AG04449 (cell line): ENCODE data around the gene TSBP1.
A peak's percentile ranks its signal among the peaks of the same experiment; 100 is the strongest.

Experiments
- CTCF ChIA-PET: fragments of 350-600 bp; formaldehyde crosslinking; extraction: SDS; loops from one replicate; lab custom pipeline; 2021; ENCODE audit warnings: antibody characterized with exemption; lab: Yijun Ruan, JAX
- POLR2A ChIA-PET: fragments of 400-600, 350-600 bp; formaldehyde crosslinking; extraction: SDS; loops from one replicate; lab custom pipeline; 2020; ENCODE audit warnings: antibody characterized with exemption, inconsistent platforms; lab: Yijun Ruan, JAX
- DNase-seq: peaks from one replicate; pipeline ENCODE4 v3.0.0-alpha.2; 2010; ENCODE audit warnings: low read depth, low spot score
- H3K4me3 ChIP-seq: 2 replicates; pipeline ENCODE4 v1.5.1; 2011; ENCODE audit warnings: low read depth, mild to moderate bottlenecking, control low read depth, low read length
- TF ChIP-seq, protein P1 (sequence below): IDR thresholded peaks from one replicate; pipeline ENCODE4 v1.5.1; 2011; ENCODE audit warnings: mild to moderate bottlenecking, moderate library complexity, low read length, control low read depth, inconsistent platforms; ENCODE audit not compliant: insufficient read depth; ENCODE audit errors: missing control alignments

TSBP1 gene

GRCh38 chr6:32255199-32256153 is 116.2 kb downstream of the TSBP1 start:
- CTCF ChIA-PET: interaction anchor here (0.6 to 3.7 kb wide), 16 partner anchors 11 to 1187 kb away, joined by 3 to 60 read pairs (median 3); partner anchors contain the start of gene TAP2
- peak; percentile 59 for DNase-seq
- TF ChIP-seq, protein P1, sequence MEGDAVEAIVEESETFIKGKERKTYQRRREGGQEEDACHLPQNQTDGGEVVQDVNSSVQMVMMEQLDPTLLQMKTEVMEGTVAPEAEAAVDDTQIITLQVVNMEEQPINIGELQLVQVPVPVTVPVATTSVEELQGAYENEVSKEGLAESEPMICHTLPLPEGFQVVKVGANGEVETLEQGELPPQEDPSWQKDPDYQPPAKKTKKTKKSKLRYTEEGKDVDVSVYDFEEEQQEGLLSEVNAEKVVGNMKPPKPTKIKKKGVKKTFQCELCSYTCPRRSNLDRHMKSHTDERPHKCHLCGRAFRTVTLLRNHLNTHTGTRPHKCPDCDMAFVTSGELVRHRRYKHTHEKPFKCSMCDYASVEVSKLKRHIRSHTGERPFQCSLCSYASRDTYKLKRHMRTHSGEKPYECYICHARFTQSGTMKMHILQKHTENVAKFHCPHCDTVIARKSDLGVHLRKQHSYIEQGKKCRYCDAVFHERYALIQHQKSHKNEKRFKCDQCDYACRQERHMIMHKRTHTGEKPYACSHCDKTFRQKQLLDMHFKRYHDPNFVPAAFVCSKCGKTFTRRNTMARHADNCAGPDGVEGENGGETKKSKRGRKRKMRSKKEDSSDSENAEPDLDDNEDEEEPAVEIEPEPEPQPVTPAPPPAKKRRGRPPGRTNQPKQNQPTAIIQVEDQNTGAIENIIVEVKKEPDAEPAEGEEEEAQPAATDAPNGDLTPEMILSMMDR: peak; percentile 89
- POLR2A ChIA-PET: interaction anchor here (1.3 kb wide), 1 partner anchor 60 kb away, joined by 4 read pairs; no protein-coding TSS in a partner anchor
- H3K4me3 ChIP-seq: peak overlapping the region; percentile 53

DNA sequence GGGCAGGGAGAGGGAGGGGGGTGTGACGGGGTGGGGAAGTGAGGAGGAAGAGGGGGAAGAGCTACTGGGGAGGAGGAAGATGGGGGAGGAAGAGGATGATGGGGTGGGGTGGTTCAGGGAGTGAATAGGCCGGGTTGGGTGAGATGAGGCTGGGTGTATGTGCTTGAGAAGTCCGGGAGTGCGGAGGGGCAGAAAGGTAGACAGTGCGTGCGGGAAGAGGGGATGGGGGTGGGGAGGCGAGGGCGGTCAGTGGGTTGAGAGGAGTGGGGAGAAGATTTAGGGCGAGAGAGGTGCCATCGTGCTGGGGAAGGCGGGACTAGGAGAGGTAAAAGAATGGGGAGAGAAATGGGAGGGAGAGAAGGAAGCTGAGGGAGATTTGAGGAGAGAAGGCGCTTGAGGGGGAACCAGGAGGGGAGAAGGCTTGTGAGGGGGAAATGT is 116.9 kb downstream of the TSBP1 start:
- CTCF ChIA-PET: interaction anchor here (0.8 to 3.7 kb wide), 15 partner anchors 10 to 591 kb away, joined by 3 to 60 read pairs (median 3); partner anchors contain the start of gene TAP2

DNA sequence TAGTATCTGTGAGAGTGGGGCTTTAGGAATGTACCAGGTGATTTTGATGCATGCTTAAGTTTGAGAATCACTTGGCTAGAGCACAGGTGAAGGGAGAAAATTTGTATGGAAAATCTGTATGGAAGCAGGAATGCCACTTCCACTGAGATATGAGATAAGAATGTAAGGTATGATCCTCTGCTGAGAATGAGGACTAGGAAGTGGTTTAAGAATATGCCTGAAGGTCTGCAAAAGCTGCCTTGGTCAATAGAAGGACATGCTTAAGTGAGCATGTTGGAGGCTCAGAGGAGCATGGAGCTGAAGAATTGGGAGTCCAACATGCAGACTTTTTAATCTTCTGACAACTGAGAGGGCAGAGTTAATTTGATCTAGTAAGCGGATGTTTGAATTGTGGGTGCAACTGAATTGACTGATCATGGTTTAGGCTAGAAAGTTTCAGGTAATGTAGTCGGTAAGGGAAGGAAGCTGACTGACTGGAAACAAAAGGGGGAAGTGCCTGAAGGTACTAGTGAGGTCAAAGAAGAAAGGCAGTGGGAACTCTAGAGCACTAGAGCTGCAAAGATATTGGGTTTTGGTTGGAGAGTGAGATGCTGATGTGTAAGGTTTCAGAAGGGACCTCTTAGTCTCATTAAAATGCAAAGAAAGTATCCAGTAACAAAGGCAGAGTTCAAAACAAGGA is 119.2 kb downstream of the TSBP1 start:
- DNase-seq: no peak
- no peak overlapping the region for H3K4me3 ChIP-seq
- TF ChIP-seq, protein P1: no peak
- ChIA-PET POLR2A (no interaction called here), CTCF (interaction anchor here (0.8 kb wide), 1 partner anchor 8 kb away, joined by 4 read pairs; no protein-coding TSS in a partner anchor)

More for the DNA sequence above, 116.9 kb downstream of the TSBP1 start:
- POLR2A ChIA-PET: no interaction called here
- H3K4me3 ChIP-seq: peak overlapping the region; percentile 53
- TF ChIP-seq, protein P1: no peak
- no peak for DNase-seq

GRCh38 chr6:32249262-32249661 is 122.4 kb downstream of the TSBP1 start:
- no peak overlapping the region for H3K4me3 ChIP-seq
- ChIA-PET CTCF (interaction anchor here (0.7 to 1.2 kb wide), 6 partner anchors 22 to 735 kb away, joined by 3 to 5 read pairs (median 4); no protein-coding TSS in a partner anchor), POLR2A (no interaction called here)
- TF ChIP-seq, protein P1: no peak
- DNase-seq: no peak

- POLR2A ChIA-PET: no interaction called here
- CTCF ChIA-PET: interaction anchor here (1.2 to 4.6 kb wide), 4 partner anchors 11 to 167 kb away, joined by 4 to 19 read pairs (median 12); no protein-coding TSS in a partner anchor
- TF ChIP-seq, protein P1: no peak
- no peak overlapping the region for H3K4me3 ChIP-seq
- no peak for DNase-seq
Observed at GRCh38 chr6:32247401-32247800, 124.3 kb downstream of the TSBP1 start.
